DOHH2 (cell line): ENCODE data around the gene GNLY.
"Not testable (repeated sequence)": the region's sequence is repeated elsewhere in the genome, so short reads cannot be mapped to it uniquely, and the experiment has no call there.

ENCODE experiments used
- H3F3A ChIP-seq: fragments of 200-600 bp; sonication (generic), shearing (Covaris generic); 2 replicates; pipeline ENCODE4 v1.6.0; 2016; ENCODE audit warnings: antibody characterized with exemption, mild to moderate bottlenecking; ENCODE audit not compliant: control insufficient read depth, insufficient read depth
- H3K27ac ChIP-seq: fragments of 200-600 bp; sonication (generic); 2 replicates; pipeline ENCODE4 v1.5.1; 2014; ENCODE audit warnings: low read depth, mild to moderate bottlenecking, low read length, moderate library complexity
- H3K27me3 ChIP-seq: fragments of 200-600 bp; sonication (generic); 2 replicates; pipeline ENCODE4 v1.6.1; 2014; ENCODE audit warnings: mild to moderate bottlenecking, low read length, mixed read lengths; ENCODE audit not compliant: control insufficient read depth
- H3K36me3 ChIP-seq: fragments of 200-600 bp; sonication (generic); 2 replicates; pipeline ENCODE4 v1.6.1; 2014; ENCODE audit warnings: mild to moderate bottlenecking, low read length, moderate library complexity, mixed read lengths; ENCODE audit not compliant: control insufficient read depth
- H3K4me1 ChIP-seq: fragments of 200-600 bp; sonication (generic); 2 replicates; pipeline ENCODE4 v1.6.1; 2014; ENCODE audit warnings: mild to moderate bottlenecking, low read length, mixed read lengths; ENCODE audit not compliant: control insufficient read depth
- H3K4me2 ChIP-seq: fragments of 200-600 bp; sonication (generic); 2 replicates; pipeline ENCODE4 v1.6.0; 2014; ENCODE audit warnings: mild to moderate bottlenecking, low read length, moderate library complexity
- H3K4me3 ChIP-seq: fragments of 200-600 bp; sonication (generic); 2 replicates; pipeline ENCODE4 v1.5.1; 2014; ENCODE audit warnings: mild to moderate bottlenecking, low read length, mixed read lengths
- H3K79me2 ChIP-seq: fragments of 200-600 bp; sonication (generic); 2 replicates; pipeline ENCODE4 v1.6.1; 2014; ENCODE audit warnings: mild to moderate bottlenecking, low read length, mixed read lengths; ENCODE audit not compliant: control insufficient read depth
- H3K9me2 ChIP-seq: fragments of 200-600 bp; sonication (generic); replicated peaks from 2 replicates; pipeline ENCODE4 v1.6.1; 2014; ENCODE audit warnings: mild to moderate bottlenecking, low read length, mixed read lengths; ENCODE audit not compliant: control insufficient read depth
- H3K9me3 ChIP-seq: fragments of 200-600 bp; sonication (generic); 2 replicates; pipeline ENCODE4 v1.6.1; 2014; ENCODE audit warnings: antibody characterized with exemption, low read length, mixed read lengths; ENCODE audit not compliant: control insufficient read depth, insufficient read depth
- H4K20me1 ChIP-seq: fragments of 200-600 bp; sonication (generic); 2 replicates; pipeline ENCODE4 v1.6.0; 2014; ENCODE audit warnings: low read depth, mild to moderate bottlenecking, antibody characterized with exemption, low read length, moderate library complexity; ENCODE audit not compliant: control insufficient read depth, insufficient read depth
- CTCF ChIP-seq: fragments of 200-600 bp; sonication (generic); IDR thresholded peaks from one replicate; pipeline ENCODE4 v1.5.1; 2014; ENCODE audit warnings: antibody characterized with exemption, mild to moderate bottlenecking, low read depth, low read length; ENCODE audit not compliant: poor library complexity, severe bottlenecking
- EZH2phosphoT487 ChIP-seq: fragments of 200-600 bp; sonication (generic); IDR thresholded peaks from 2 replicates; pipeline ENCODE4 v1.6.1; 2017; ENCODE audit warnings: borderline replicate concordance, mild to moderate bottlenecking, antibody characterized with exemption, low read length, moderate library complexity, mixed read lengths

GNLY gene

DNA sequence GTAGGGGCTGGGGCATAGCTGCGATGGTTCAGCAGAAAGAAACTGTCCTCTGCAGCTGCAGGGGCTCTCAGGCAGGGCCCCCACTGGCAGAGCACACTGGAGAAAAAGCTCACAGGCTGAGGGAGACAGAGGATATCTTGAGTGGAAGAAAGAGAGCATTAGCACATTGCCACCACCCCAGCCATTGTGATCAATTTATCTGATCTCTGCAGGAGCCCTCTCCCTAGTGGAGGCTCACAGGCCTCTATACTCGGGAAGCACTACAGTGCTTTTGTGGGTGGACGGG is 25.4 kb upstream of the GNLY start:
- Histone ChIP-seq H3K79me2 (no peaks in the 10 kb centered on the region), H3K4me1 (no peaks in the 10 kb centered on the region), H3K27me3 (0 out of 2 replicates have a peak, but pooled peaks cover 2% of the 10 kb centered on the region), H3K36me3 (no peaks in the 10 kb centered on the region), H4K20me1 (no peaks in the 10 kb centered on the region), H3K4me3 (no peak overlapping the region), H3K4me2 (no peak overlapping the region), H3F3A (no peaks in the 10 kb centered on the region), H3K27ac (no peak overlapping the region), H3K9me2 (no peaks in the 10 kb centered on the region), H3K9me3 (no peaks in the 10 kb centered on the region)
- TF ChIP-seq CTCF, result no peak
- TF ChIP-seq EZH2phosphoT487, result no peak

DNA sequence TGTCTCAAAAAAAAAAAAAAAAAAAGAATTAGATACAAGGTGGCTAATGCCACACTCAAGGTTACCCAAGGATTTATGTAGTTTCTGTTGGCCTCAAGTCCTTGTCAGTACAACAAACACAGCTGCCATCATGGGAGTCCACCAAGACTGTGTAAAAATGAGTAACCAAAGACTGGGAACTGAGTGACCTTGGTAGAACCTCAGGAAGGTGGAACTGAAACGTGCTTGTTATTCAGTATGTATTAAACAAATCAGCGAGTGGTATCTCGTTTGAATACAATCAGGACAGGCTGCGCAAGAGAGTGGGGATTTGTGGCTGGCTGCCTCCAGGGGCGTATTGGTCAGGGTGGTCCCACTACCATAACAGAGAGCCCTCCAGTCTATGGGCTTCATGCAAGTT is 24.6 kb upstream of the GNLY start:
- H3K27me3 ChIP-seq, result 0 out of 2 replicates have a peak, but pooled peaks cover 2% of the 10 kb centered on the region
- H3K9me3 ChIP-seq, result no peaks in the 10 kb centered on the region
- no peaks in the 10 kb centered on the region for H3K36me3 ChIP-seq
- H3K79me2 ChIP-seq, result no peaks in the 10 kb centered on the region
- H3K4me2 ChIP-seq, result no peak overlapping the region
- no peaks in the 10 kb centered on the region for H4K20me1 ChIP-seq
- H3K4me3 ChIP-seq, result no peak overlapping the region
- no peaks in the 10 kb centered on the region for H3K9me2 ChIP-seq
- no peak for TF ChIP-seq EZH2phosphoT487
- no peak for TF ChIP-seq CTCF
- no peaks in the 10 kb centered on the region for H3K4me1 ChIP-seq
- no peaks in the 10 kb centered on the region for H3F3A ChIP-seq
- H3K27ac ChIP-seq, result no peak overlapping the region

DNA sequence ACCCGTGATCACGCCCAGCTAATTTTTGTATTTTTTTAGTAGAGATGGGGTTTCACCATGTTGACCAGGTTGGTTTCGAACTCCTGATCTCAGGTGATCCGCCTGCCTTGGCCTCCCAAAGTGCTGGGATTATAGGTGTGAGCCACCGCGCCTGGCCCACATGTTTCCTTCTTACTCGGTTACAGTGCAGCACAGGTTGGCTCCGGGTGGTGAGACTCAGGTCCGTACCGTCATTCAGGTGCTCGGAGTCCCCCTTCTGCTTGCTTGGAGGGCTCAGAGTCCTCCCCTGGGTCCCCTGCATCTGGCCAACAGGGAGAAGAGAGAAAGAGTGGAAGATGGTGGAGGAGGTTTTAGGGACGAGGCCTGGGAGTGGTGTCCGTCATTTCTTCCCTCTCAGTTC is 23.7 kb upstream of the GNLY start:
- H3K9me2 ChIP-seq, H3K9me3 ChIP-seq, H3K27ac ChIP-seq, H3K36me3 ChIP-seq, H3K79me2 ChIP-seq, H3F3A ChIP-seq, H3K27me3 ChIP-seq, H3K4me2 ChIP-seq, H4K20me1 ChIP-seq, H3K4me3 ChIP-seq, H3K4me1 ChIP-seq: not testable (repeated sequence)

- Histone ChIP-seq H3K9me2 (no peaks in the 10 kb centered on the region), H3K9me3 (no peaks in the 10 kb centered on the region), H3K4me2 (no peak overlapping the region), H3K79me2 (no peaks in the 10 kb centered on the region), H3K36me3 (no peaks in the 10 kb centered on the region), H3K27me3 (peaks cover 2% of the 10 kb centered on the region; the same call in 1 of the 2 replicates), H3K4me1 (no peaks in the 10 kb centered on the region), H3F3A (no peaks in the 10 kb centered on the region), H4K20me1 (no peaks in the 10 kb centered on the region), H3K4me3 (no peak overlapping the region), H3K27ac (no peak overlapping the region)
- TF ChIP-seq CTCF (no peak), EZH2phosphoT487 (no peak)
Measured at GRCh38 chr2:85672456-85672855, 21.7 kb upstream of the GNLY start.
